HG03159 (cell line): ENCODE data around the gene TLN1.

Experiments used
- ATAC-seq: cut with Tn5 transposase; IDR thresholded peaks from one replicate; pipeline ENCODE4 v1.9.1; 2021; ENCODE audit warnings: mild to moderate bottlenecking, moderate library complexity; ENCODE audit not compliant: unreplicated experiment

The TLN1 gene

DNA sequence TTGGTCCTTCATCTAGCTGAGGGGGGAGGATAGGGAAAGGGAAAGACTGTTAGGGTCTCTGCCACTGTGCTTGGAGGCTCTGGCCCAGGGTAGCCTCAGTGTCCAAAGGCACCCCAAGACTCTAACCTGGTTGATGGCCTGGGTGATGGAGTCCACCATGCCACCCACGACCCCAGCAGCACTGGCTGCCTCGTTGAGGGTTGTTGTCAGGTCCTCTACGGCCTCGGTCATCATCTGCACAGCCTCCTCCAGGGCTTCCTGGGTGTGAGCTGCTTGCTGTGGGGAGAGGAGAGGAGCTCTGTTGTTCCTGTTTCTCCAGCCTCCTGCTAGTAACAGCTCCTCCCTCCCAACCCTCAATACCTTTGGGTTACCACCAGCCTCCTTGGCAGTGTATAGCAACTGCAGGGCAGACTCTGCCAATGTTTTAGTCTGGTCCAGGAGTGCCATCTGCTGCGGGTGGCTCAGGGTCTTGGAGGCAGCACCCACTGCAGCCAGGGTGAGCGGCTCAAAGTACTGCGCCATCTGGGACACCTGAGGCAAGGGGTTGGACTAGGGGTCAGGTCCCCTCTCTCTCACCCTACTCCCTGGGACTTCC lies 26.1 kb downstream of the TLN1 start:
- ATAC-seq, result no peak

DNA sequence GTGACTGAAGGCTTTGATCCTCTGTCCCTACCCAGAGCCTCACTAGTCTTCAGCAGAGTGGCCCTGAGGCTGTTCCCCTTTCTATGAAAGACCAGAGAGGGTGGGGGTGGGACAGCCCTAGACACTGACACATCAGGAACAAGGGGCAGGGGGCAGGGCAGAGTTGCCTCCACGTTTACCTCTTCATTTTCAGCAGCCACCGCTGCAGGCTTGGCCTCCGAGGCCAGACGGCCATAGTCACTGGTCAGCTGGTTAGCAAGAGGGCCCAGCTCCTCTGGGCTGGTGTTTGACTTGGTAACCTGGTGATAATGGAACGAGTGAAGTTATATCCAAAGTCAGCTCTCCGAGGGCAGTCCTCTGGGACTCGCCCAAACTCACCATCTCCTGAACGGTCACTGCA lies 26.6 kb downstream of the TLN1 start:
- ATAC-seq, result no peak

DNA sequence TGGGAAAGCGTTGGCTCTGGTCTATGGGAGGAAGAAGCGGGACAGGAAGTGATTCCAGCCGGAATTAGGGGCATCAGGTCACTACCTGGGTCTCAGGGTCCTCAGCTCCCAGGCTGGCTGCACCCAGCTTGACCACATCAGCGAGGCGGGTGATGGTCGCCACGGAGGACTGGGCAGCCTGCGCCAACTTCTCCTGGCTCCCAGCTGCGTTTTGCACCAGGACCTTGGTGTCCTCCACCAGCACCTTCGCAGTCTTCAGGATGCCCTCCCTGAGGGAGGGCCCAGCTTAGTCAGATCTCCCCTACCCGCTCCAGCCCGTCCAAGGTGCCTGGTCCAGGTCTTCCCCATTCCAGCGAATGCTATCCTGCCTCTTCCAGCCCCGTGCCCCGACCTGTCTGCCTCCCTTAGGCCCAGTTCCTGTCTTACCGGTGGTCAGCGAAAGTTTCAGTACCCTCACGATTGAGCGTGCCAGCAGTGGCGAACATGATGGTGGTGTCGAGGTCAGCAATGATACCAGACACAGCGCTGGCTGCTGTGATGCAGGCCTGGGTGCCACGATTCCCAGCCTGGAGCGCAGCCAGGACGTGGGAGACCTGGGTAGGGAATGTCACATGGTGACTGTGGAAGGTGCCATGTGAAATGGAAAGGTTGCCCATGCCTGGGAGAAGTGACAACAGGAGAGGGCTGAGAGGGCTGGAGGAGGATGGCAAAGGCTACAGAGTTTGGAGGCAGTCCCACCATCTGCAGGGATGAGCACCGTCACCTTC lies 27.9 kb downstream of the TLN1 start:
- no peak for ATAC-seq

DNA sequence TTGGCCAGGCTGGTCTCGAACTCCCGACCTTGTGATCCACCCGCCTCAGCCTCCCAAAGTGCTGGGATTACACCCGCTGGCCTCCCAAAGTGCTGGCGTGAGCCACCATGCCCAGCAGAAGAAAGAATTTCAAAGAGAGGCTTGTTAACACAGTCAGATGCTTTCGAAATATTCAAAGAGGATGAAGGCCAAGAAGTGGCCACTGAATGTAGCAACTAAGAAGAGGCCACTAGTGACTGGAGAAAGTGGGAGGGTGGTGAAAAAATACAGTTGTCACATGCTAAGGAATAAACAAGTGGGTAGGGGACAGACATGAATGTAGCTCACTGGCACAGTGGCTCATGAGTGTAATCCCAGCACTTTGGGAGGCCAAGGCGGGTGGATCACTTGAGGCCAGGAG lies 29.3 kb downstream of the TLN1 start:
- no peak for ATAC-seq

DNA sequence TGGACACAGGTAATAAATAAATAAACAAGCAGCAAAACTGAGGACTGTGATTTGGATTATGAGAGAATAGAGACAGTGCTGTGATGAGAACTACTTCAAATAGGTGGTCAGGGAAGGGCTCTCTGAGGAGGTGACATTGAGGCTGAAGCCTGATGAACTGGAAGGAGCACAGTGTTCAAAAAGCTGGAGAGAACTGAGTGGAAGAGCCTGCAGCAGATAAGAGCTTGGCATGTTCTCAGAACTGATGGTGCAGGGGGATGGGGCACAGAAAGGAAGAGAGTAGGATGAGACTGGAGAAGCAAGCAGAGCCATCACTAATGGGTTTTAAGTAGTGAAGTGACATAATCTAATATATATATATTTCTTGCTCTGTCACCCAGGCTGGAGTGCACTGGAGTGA lies 31.1 kb downstream of the TLN1 start:
- ATAC-seq, result no peak

DNA sequence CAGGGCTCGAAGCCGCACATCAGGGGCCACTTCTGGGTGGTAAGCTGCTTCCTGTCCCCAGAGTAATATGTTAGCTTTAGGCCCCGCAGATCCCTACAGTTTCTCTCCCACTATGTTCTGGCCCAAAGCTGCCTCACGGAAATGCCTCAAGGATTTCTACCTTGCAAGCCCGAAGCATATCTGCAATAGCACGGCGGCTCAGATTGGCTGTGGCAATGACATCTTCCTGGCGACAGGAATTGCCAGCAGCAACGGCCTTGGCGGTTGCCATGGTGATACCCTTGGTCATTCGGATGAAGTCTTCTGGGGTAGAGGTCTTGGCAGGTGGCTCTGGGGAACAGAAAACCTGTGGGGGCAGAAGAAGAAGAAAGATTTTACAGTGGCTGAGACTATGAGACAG lies 32.0 kb downstream of the TLN1 start:
- no peak for ATAC-seq

DNA sequence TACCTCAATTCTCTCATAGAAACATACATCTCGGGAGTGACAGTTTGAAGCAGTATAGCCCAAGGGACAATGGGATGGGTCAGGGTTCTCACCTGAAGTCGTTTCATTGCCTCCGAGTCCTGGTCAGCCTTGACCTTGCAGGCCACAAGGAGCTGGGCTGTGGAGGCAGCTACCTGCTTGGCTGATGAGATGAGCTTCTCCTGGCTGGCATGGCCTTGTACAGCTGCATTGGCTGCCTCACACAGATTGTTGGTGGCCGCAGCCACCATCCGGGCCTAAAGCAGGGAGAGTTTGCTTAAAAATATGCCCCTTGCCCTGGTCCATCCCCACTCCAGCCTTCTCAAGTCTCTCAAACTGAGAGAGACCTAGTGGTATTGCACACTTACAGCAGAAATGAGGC lies 33.8 kb downstream of the TLN1 start:
- ATAC-seq, result no peak

- ATAC-seq, result no peak
These were observed 34.5 kb downstream of the TLN1 start for GRCh38 chr9:35697486-35697885.

DNA sequence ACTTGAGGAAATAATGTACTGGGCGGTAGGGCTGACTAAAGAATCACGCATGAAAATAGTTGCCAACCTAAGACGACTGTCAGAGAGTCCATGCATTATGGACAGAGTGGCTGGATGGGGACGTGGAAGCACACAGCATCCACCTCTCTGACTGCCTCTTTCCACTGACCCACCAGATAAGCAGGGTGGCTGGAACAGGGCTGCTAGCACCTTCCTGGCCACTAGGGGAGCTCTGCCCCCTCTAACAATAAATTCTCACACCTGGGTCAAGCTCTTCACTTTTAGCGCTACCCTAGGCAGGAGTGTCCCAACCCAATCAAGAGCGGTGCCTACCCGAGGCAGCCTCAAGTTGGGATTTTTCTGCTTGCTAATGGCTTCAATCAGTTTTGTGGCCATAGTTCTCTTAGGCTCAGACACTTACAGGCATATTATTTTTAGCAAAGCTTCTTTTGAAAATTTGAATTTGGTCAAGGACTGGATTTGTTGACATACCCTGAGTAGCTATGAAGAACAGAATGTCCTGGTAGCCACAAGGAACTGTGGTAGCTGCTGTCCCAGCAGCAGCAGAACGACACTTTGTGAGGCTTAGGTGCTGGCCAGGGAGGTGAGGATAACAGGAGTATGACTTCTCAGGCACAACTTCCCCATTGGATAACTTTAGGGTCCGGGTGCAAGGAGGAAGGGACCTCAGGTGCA lies 35.3 kb downstream of the TLN1 start:
- no peak for ATAC-seq

DNA sequence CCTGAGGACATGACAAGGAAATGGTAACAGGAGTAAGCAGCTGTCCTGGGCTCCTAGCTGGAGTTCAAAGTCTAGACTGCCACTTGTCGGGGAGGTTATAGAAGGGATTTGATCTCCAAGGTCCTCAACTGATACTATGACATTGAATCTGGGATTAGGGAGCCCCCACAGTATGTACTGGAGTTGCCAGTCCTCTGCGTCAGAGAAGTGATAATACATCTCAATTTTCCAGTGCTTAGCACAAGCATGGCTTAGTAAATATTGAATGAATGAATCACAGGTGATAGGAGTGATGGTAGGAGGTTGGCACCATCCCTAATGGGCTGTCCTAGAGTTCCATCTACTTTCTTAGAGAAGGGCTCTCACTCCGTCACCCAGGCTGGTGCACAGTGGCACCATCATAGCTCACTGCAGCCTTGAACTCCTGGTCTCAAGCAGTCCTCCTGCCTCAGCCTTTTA lies 36.0 kb downstream of the TLN1 start:
- ATAC-seq, result no peak

- ATAC-seq, result no peak
These were observed 40.2 kb downstream of the TLN1 start for GRCh38 chr9:35691757-35692301.

GRCh38 chr9:35691334-35691650 lies 40.7 kb downstream of the TLN1 start:
- ATAC-seq, result no peak

- no peak for ATAC-seq
These were observed 41.2 kb downstream of the TLN1 start for GRCh38 chr9:35690614-35691333.

- no peak for ATAC-seq
These were observed 41.7 kb downstream of the TLN1 start for GRCh38 chr9:35690294-35690613.

DNA sequence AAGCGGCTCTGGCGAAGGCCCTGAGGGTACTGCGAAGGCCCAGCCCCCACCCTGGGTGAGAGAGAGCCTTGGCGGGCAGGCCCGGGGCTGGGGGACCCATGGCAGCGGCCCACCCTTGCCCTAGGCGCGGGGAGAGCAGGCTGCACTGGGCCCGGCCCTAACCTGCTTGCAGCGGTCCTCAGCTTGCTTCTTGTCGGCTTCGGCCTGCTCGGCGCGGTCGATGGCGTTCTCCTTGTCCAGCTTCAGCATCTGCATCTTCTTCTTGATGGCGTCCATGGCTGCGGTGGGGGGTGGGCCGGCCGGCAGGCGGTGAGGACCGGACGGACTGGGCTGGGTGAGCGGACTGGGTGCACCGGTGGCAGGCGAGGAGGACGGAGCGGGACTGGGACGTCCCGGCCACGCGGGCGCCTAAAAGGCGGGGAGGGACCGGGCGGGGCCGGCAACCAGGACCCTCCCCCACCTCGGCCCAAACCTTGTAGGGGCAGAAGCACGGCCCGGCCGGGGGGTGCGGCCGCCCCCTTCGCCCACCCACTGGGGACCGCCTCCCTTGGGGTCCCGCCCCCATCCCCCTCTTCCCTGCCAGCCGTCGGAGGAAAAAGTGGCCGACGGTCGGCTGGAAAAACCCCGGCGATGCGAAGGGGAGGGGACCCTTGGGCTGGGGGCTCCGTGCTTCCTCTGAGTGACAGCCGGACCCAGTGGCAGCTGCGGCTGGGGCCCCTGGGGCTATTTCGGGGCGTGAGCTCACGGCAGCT lies 42.3 kb downstream of the TLN1 start, which contains the start of gene TPM2:
Gene TPM2, minus strand, starts transcription at position 384 of the 752 bp plus-strand sequence. Its CDS starts 108 bp downstream, at position 276.
- no peak for ATAC-seq

- no peak for ATAC-seq
These were observed 43.1 kb downstream of the TLN1 start for GRCh38 chr9:35688558-35689541.

DNA sequence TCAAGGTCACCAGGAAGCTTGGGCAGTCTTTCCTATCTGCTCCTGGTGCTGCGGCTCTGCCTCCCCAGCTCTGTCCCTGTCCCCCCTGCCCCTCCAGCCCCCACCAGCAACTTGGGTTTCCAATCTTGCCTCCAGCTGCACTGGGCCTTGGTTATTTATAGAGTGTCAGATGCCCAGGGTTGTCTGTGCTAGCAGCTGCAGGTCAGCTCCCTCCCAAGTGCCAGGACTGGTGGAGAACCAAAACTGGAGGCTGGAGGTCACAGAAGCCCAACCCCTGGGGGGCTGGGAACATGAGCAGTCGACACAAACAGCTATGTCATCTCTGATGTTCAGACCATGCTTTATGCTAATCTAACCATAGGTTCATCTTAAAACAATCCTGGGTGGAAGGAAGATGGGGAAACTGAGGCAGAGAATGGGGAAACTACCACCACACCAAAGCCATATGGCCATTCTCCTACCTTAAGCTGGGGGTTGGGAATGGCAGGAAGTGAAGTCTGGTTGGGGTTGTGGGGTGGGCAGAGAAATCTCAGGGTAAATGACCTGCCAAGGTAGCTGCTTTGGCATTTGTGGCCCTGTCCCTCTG lies 43.9 kb downstream of the TLN1 start:
- no peak for ATAC-seq

DNA sequence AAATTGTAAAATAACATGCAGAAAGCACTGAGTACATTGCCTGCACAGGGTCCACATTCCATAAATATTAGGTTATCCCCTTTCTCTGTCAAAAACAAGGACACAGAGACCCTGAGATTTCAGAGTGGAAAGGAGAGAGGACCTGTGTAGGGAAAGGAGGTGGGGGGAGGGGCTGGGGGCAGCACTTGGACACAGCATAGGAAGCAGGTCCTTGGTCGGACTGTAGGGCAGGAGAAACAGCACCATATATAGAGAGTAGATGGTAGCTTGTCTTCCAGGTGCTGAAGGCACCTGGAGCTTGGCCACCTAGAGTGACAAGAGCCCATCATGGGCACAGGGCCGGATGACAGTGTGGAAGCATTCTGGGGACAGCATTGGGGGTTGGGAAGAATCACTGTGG lies 44.7 kb downstream of the TLN1 start:
- no peak for ATAC-seq
